ENCODE data around the gene LRMDA.

The LRMDA gene

DNA sequence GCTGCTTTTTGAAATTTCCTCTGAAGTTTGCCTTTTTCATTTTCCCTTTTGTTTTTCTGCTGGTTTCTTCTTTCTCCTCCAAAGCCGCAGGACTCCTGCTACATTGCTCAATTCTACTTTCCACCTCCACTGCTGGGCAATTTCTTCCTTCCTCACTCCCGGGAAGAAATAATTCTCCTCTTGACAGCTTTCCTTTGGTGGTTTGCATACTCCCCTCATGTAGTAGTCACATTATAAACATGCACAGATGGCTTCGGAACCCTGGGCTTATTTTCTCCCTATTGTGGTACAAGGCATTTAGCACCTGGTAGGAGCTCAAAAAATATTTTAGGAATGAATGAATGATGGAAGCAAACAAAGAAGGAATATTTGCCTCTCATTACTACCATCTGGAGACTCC is 977.2 kb downstream of the LRMDA start:
- no peak overlapping the region for H3K4me3 ChIP-seq (ENCODE audit: low read length)
- TF ChIP-seq, protein P1, sequence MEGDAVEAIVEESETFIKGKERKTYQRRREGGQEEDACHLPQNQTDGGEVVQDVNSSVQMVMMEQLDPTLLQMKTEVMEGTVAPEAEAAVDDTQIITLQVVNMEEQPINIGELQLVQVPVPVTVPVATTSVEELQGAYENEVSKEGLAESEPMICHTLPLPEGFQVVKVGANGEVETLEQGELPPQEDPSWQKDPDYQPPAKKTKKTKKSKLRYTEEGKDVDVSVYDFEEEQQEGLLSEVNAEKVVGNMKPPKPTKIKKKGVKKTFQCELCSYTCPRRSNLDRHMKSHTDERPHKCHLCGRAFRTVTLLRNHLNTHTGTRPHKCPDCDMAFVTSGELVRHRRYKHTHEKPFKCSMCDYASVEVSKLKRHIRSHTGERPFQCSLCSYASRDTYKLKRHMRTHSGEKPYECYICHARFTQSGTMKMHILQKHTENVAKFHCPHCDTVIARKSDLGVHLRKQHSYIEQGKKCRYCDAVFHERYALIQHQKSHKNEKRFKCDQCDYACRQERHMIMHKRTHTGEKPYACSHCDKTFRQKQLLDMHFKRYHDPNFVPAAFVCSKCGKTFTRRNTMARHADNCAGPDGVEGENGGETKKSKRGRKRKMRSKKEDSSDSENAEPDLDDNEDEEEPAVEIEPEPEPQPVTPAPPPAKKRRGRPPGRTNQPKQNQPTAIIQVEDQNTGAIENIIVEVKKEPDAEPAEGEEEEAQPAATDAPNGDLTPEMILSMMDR (conservative IDR thresholded peaks at IDR 0.05; ENCODE audit: low read length), result no peak
- DNase-seq (ENCODE audit: low read depth), result peak; percentile 93

DNA sequence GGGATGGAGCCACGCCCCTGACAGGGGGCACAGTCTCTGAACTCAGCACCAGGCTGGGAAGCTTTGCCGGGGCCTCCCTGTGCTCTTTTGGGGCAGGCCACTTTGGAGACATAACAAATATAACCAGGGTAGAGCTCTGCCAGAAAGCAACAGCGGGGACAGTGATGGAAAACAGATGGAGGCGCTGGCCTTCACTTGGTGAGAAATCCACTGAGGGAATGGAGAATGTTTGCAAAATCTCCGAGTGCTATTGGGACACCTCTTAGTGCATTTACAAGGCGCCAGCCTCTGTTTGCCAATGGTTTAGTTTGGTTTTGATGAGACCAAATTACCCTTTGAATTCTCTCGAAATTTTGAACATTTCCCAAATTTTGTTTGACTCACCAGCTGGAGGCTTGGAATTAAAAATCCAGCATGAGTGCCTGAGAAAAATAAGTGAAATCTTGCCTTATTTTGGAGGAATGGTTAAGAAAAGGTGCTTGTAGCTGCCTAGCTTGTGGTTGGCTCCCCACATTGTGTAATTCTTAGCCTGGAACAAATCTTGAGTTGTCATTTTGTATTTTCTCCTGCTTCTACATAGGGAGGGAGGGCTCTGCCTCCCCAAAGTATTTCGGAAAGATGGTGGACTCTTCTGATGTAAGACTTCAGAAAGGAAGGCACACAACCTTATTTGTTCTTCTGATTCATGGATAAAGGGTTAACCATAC is 980.5 kb downstream of the LRMDA start:
- TF ChIP-seq, protein P1 (conservative IDR thresholded peaks at IDR 0.05; ENCODE audit: low read length), result no peak
- peak; percentile 99 for DNase-seq (ENCODE audit: low read depth)
- no peak overlapping the region for H3K4me3 ChIP-seq (ENCODE audit: low read length)

DNA sequence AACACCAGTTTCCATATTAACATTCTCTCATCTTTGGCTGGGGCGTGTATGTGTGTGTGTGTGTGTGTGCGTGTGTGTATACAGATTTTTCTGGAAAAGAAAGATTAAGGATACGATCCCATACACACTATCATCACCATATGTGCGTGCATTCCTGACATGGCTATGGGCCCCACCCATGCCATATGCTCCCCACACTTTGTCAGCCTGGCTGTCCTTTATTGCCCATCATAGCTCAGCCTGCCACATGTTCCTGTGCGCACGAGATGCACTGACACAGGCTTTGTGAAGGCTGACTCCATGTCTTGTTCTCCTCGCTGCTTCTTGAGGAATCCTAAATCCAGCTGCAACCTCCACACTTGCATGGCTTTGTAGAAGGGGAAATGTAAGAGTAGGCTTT is 984.1 kb downstream of the LRMDA start:
- TF ChIP-seq, protein P1 (conservative IDR thresholded peaks at IDR 0.05; ENCODE audit: low read length), result no peak
- H3K4me3 ChIP-seq (ENCODE audit: low read length), result no peak overlapping the region
- peak; percentile 31 for DNase-seq (ENCODE audit: low read depth)

DNA sequence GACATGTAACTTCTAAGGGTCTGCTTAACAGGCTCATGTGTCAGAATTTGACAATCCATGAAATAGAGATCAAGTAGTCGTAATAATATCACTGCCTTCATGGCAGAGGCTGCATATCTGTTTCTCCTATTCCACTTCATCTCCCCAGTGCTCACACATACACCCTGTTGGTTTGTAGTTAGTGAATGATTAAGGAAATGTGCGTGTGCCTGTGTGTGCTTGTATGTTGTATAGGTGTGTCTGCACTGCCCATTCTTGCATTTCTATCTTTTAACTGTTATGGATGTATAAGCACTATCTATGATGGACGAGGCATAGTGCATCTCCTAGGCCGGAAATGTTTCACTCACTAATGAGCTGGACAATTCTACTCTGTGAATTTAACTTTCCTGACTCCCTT is 985.2 kb downstream of the LRMDA start:
- DNase-seq (ENCODE audit: low read depth), result no peak
- no peak overlapping the region for H3K4me3 ChIP-seq (ENCODE audit: low read length)
- TF ChIP-seq, protein P1 (conservative IDR thresholded peaks at IDR 0.05; ENCODE audit: low read length), result no peak

DNA sequence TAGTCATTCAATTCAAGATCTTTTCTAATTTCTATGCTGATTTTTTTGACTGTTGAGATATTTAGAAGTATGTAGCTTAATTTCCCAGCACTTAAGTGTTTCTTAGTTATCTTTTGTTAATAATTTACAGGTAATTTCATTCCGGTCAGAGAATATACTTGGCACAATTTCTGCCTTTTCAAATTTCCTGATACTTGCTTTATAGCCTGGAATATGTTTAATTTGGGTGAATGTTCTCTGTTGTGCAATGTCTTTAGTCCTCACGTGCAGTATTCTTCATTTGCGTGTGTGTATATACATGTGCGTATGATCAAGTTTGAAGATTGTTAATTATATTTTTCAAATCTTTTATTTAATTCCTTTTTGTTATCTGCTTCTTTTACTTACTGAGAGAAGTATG is 989.3 kb downstream of the LRMDA start:
- TF ChIP-seq, protein P1 (conservative IDR thresholded peaks at IDR 0.05; ENCODE audit: low read length), result no peak

DNA sequence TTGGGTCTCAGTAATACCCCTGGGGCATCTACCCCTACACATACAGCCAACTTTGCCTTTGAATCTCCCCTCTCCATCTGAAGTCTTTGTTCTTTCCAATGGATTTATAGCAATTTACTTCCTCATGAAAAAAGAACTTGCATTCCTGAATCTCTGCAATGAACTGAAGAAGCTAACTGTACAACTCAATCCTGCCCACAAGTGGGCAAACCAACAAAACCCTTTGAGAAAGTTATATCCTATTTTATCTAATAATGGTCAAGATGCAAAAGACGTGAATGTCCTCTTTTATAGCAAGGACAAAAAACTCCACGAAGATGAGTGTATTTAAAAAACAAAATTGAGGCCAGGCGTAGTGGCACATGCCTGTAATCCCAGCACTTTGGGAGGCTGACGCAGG is 991.3 kb downstream of the LRMDA start:
- no peak overlapping the region for H3K4me3 ChIP-seq (ENCODE audit: low read length)
- DNase-seq (ENCODE audit: low read depth), result peak; percentile 51
- TF ChIP-seq, protein P1 (conservative IDR thresholded peaks at IDR 0.05; ENCODE audit: low read length), result peak; percentile 38; the same call in 1 of the 2 replicates

More for the DNA sequence above, 989.3 kb downstream of the LRMDA start:
- DNase-seq (ENCODE audit: low read depth), result no peak
- no peak overlapping the region for H3K4me3 ChIP-seq (ENCODE audit: low read length)

Measured in AG10803 (cell line).